ENCODE data around the gene GRIN2A. TPM values are rescaled to one million over a fixed set of nuclear protein-coding genes. Genes with fewer than 3 reads are reported as not detected.

The GRIN2A gene
- total RNA-seq, 1 donor from 2014 or later, result not detected

- TF ChIP-seq, protein P1, sequence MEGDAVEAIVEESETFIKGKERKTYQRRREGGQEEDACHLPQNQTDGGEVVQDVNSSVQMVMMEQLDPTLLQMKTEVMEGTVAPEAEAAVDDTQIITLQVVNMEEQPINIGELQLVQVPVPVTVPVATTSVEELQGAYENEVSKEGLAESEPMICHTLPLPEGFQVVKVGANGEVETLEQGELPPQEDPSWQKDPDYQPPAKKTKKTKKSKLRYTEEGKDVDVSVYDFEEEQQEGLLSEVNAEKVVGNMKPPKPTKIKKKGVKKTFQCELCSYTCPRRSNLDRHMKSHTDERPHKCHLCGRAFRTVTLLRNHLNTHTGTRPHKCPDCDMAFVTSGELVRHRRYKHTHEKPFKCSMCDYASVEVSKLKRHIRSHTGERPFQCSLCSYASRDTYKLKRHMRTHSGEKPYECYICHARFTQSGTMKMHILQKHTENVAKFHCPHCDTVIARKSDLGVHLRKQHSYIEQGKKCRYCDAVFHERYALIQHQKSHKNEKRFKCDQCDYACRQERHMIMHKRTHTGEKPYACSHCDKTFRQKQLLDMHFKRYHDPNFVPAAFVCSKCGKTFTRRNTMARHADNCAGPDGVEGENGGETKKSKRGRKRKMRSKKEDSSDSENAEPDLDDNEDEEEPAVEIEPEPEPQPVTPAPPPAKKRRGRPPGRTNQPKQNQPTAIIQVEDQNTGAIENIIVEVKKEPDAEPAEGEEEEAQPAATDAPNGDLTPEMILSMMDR (IDR thresholded peaks at IDR 0.05), result no peak
- peaks cover 11% of the 10 kb centered on the region for H3K9me3 Mint-ChIP-seq (ENCODE audit: low read depth)
- no peaks in the 10 kb centered on the region for H3K4me1 Mint-ChIP-seq (ENCODE audit: low read depth)
- H3K36me3 Mint-ChIP-seq (ENCODE audit: low read depth), result no peaks in the 10 kb centered on the region
- DNase-seq (ENCODE audit: low spot score), result no peak
- H3K27ac Mint-ChIP-seq (ENCODE audit: unreplicated experiment), result no peak overlapping the region
- H3K4me3 Mint-ChIP-seq (ENCODE audit: unreplicated experiment), result no peak overlapping the region
- H3K27me3 Mint-ChIP-seq (ENCODE audit: low read depth), result peaks cover 8% of the 10 kb centered on the region
Observed at GRCh38 chr16:10040136-10041080, 141.8 kb downstream of the GRIN2A start.

GRCh38 chr16:10039220-10040096 is 142.8 kb downstream of the GRIN2A start:
- TF ChIP-seq, protein P1 (IDR thresholded peaks at IDR 0.05), result no peak
- Mint-ChIP-seq H3K9me3 (ENCODE audit: low read depth) (peaks cover 19% of the 10 kb centered on the region), H3K4me1 (ENCODE audit: low read depth) (no peaks in the 10 kb centered on the region), H3K27ac (ENCODE audit: unreplicated experiment) (no peak overlapping the region), H3K36me3 (ENCODE audit: low read depth) (no peaks in the 10 kb centered on the region), H3K27me3 (ENCODE audit: low read depth) (peaks cover 8% of the 10 kb centered on the region), H3K4me3 (ENCODE audit: unreplicated experiment) (no peak overlapping the region)
- DNase-seq (ENCODE audit: low spot score), result no peak

DNA sequence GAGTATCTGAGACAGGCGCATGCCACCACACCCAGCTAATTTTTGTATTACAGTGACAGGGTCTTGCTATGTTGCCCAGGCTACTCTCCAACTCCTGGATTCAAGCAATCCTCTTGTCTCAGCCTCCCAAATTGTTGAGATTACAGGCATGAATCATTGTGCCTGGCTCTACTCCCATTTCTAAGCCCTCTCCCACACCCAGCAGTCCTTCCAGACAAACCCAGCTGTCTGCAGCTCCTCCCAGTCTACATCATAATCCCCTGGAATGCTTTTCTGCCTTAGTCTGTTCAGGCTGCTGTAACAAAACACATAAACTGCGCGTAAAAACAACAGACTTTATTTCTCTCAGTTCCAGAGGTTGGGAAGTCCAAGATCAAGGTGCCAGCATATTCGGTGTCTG is 144.5 kb downstream of the GRIN2A start:
- H3K4me3 Mint-ChIP-seq (ENCODE audit: unreplicated experiment), result no peak overlapping the region
- TF ChIP-seq, protein P1 (IDR thresholded peaks at IDR 0.05), result no peak
- H3K27me3 Mint-ChIP-seq (ENCODE audit: low read depth), result peaks cover 8% of the 10 kb centered on the region
- H3K27ac Mint-ChIP-seq (ENCODE audit: unreplicated experiment), result no peak overlapping the region
- peaks cover 17% of the 10 kb centered on the region for H3K9me3 Mint-ChIP-seq (ENCODE audit: low read depth)
- no peak for DNase-seq (ENCODE audit: low spot score)
- no peaks in the 10 kb centered on the region for H3K36me3 Mint-ChIP-seq (ENCODE audit: low read depth)
- no peaks in the 10 kb centered on the region for H3K4me1 Mint-ChIP-seq (ENCODE audit: low read depth)

DNA sequence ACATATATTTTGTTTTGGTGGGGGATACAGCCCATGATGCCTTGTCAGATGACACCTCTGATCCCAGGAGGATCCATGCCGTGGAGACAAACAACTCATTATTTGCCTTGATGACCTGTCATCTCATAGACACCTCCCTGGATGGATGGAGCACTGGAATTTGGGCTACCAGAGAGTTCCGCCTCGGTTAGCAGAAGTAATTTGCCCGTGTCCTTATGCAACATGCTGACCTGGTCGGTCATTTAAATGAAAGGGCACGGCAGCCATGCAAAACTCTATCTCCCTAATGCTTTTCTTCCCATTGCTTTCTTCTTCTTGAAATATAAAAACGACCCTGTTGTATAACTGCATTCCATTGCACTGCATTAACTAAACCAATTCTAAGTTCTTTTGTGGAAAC is 145.3 kb downstream of the GRIN2A start:
- Mint-ChIP-seq H3K9me3 (ENCODE audit: low read depth) (peaks cover 12% of the 10 kb centered on the region), H3K27ac (ENCODE audit: unreplicated experiment) (no peak overlapping the region), H3K4me1 (ENCODE audit: low read depth) (no peaks in the 10 kb centered on the region), H3K4me3 (ENCODE audit: unreplicated experiment) (no peak overlapping the region), H3K36me3 (ENCODE audit: low read depth) (no peaks in the 10 kb centered on the region), H3K27me3 (ENCODE audit: low read depth) (peaks cover 8% of the 10 kb centered on the region)
- TF ChIP-seq, protein P1 (IDR thresholded peaks at IDR 0.05), result no peak
- DNase-seq (ENCODE audit: low spot score), result no peak

DNA sequence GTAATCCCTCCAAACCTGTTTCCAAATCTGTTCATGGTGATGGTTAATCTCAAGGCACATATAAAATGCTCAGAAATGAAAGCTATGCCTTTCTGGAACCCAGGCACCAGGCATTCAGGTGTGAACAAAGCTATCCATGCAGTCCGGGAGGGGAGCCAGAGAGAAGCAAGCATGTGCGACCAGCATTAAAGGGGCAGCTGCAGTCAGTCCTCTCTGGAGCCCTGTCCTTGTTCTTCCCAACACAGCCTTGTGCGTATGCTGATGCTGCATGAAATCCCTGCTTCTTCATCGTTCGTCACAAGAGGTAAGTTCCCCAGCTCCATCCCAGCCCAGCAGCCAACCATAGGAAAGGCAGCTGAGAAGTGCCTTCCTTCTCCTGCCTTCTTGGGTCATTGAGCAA is 148.7 kb downstream of the GRIN2A start:
- TF ChIP-seq, protein P1 (IDR thresholded peaks at IDR 0.05), result no peak
- H3K36me3 Mint-ChIP-seq (ENCODE audit: low read depth), result no peaks in the 10 kb centered on the region
- peaks cover 2% of the 10 kb centered on the region for H3K27me3 Mint-ChIP-seq (ENCODE audit: low read depth)

More for the DNA sequence above, 148.7 kb downstream of the GRIN2A start:
- H3K4me3 Mint-ChIP-seq (ENCODE audit: unreplicated experiment), result no peak overlapping the region
- H3K9me3 Mint-ChIP-seq (ENCODE audit: low read depth), result peaks cover 9% of the 10 kb centered on the region
- no peak overlapping the region for H3K27ac Mint-ChIP-seq (ENCODE audit: unreplicated experiment)
- DNase-seq (ENCODE audit: low spot score), result no peak
- no peaks in the 10 kb centered on the region for H3K4me1 Mint-ChIP-seq (ENCODE audit: low read depth)

Data from chondrocyte (in vitro differentiated cells).